Measurements from ENCODE around the gene HLA-A. TPM values are rescaled to one million over a fixed set of nuclear protein-coding genes. Genes with fewer than 3 reads are reported as not detected.

The HLA-A gene
- total RNA-seq, 1 donor from 2014 or later, result 167 TPM

GRCh38 chr6:29951882-29952281, 9.6 kb downstream of the HLA-A start:
- Mint-ChIP-seq H3K27me3 (ENCODE audit: unreplicated experiment) (no peaks in the 10 kb centered on the region), H3K27ac (ENCODE audit: unreplicated experiment) (no peak overlapping the region), H3K36me3 (ENCODE audit: low read depth, unreplicated experiment) (peaks cover 3% of the 10 kb centered on the region), H3K4me3 (ENCODE audit: unreplicated experiment) (no peak overlapping the region), H3K4me1 (ENCODE audit: unreplicated experiment) (no peaks in the 10 kb centered on the region), H3K9me3 (ENCODE audit: unreplicated experiment) (no peaks in the 10 kb centered on the region)
- DNase-seq (ENCODE audit: low spot score), result no peak
- no peak for TF ChIP-seq CTCF (IDR thresholded peaks at IDR 0.05; ENCODE audit: unreplicated experiment)

GRCh38 chr6:29953001-29953441, 10.7 kb downstream of the HLA-A start:
- Mint-ChIP-seq H3K36me3 (ENCODE audit: low read depth, unreplicated experiment) (peaks cover 3% of the 10 kb centered on the region), H3K4me3 (ENCODE audit: unreplicated experiment) (no peak overlapping the region), H3K9me3 (ENCODE audit: unreplicated experiment) (no peaks in the 10 kb centered on the region), H3K27me3 (ENCODE audit: unreplicated experiment) (no peaks in the 10 kb centered on the region), H3K27ac (ENCODE audit: unreplicated experiment) (no peak overlapping the region), H3K4me1 (ENCODE audit: unreplicated experiment) (no peaks in the 10 kb centered on the region)
- DNase-seq (ENCODE audit: low spot score), result no peak
- no peak for TF ChIP-seq CTCF (IDR thresholded peaks at IDR 0.05; ENCODE audit: unreplicated experiment)

- H3K9me3 Mint-ChIP-seq (ENCODE audit: unreplicated experiment), result no peaks in the 10 kb centered on the region
- no peak overlapping the region for H3K27ac Mint-ChIP-seq (ENCODE audit: unreplicated experiment)
- no peak for TF ChIP-seq CTCF (IDR thresholded peaks at IDR 0.05; ENCODE audit: unreplicated experiment)
- peaks cover 6% of the 10 kb centered on the region for H3K36me3 Mint-ChIP-seq (ENCODE audit: low read depth, unreplicated experiment)
- H3K27me3 Mint-ChIP-seq (ENCODE audit: unreplicated experiment), result no peaks in the 10 kb centered on the region
- no peaks in the 10 kb centered on the region for H3K4me1 Mint-ChIP-seq (ENCODE audit: unreplicated experiment)
- DNase-seq (ENCODE audit: low spot score), result no peak
- no peak overlapping the region for H3K4me3 Mint-ChIP-seq (ENCODE audit: unreplicated experiment)
These were observed 11.4 kb downstream of the HLA-A start for GRCh38 chr6:29953686-29954085.

GRCh38 chr6:29954272-29954671, 11.9 kb downstream of the HLA-A start:
- DNase-seq (ENCODE audit: low spot score), result no peak
- Mint-ChIP-seq H3K27ac (ENCODE audit: unreplicated experiment) (no peak overlapping the region), H3K9me3 (ENCODE audit: unreplicated experiment) (no peaks in the 10 kb centered on the region), H3K27me3 (ENCODE audit: unreplicated experiment) (peaks cover 2% of the 10 kb centered on the region), H3K4me3 (ENCODE audit: unreplicated experiment) (no peak overlapping the region), H3K36me3 (ENCODE audit: low read depth, unreplicated experiment) (peaks cover 9% of the 10 kb centered on the region), H3K4me1 (ENCODE audit: unreplicated experiment) (no peaks in the 10 kb centered on the region)
- no peak for TF ChIP-seq CTCF (IDR thresholded peaks at IDR 0.05; ENCODE audit: unreplicated experiment)

- Mint-ChIP-seq H3K4me1 (ENCODE audit: unreplicated experiment) (no peaks in the 10 kb centered on the region), H3K4me3 (ENCODE audit: unreplicated experiment) (no peak overlapping the region)
- no peak for TF ChIP-seq CTCF (IDR thresholded peaks at IDR 0.05; ENCODE audit: unreplicated experiment)
These were observed 13.5 kb downstream of the HLA-A start for GRCh38 chr6:29955783-29956182.

More at GRCh38 chr6:29955783-29956182, 13.5 kb downstream of the HLA-A start:
- no peak for DNase-seq (ENCODE audit: low spot score)
- Mint-ChIP-seq H3K36me3 (ENCODE audit: low read depth, unreplicated experiment) (peaks cover 9% of the 10 kb centered on the region), H3K27ac (ENCODE audit: unreplicated experiment) (no peak overlapping the region), H3K9me3 (ENCODE audit: unreplicated experiment) (no peaks in the 10 kb centered on the region), H3K27me3 (ENCODE audit: unreplicated experiment) (peaks cover 2% of the 10 kb centered on the region)

Data from endothelial cell (in vitro differentiated cells).